NCI-H2081 treated with DMSO at 0.1 percent for 48 hours (cell line): Measurements from ENCODE around the gene NCBP1.

Experiments
- DNase-seq: peaks from one replicate; lab custom pipeline; 2025; lab: John Stamatoyannopoulos, UW

Gene NCBP1

GRCh38 chr9:97717866-97718265 lies 84.2 kb downstream of the NCBP1 start:
- no peak for DNase-seq

DNA sequence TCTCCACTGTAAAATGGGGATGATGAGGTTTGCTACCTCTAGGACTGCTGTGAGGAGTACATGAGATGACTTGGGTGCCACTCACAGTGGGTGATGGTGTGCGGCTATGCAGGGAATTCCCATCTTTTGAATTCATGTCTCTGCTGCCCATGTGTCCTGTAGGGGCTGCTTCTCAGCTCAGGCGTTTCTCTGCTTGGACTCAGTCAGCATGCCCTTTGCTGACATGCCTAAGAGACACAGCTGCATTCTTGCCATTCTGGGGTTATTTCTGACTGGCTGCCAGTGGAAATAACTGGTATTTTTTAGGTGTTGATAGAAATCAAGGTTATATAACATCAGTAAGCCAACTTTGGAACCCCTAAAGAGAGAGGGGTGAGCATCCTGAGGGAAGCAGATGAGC lies 87.8 kb downstream of the NCBP1 start:
- DNase-seq = no peak

DNA sequence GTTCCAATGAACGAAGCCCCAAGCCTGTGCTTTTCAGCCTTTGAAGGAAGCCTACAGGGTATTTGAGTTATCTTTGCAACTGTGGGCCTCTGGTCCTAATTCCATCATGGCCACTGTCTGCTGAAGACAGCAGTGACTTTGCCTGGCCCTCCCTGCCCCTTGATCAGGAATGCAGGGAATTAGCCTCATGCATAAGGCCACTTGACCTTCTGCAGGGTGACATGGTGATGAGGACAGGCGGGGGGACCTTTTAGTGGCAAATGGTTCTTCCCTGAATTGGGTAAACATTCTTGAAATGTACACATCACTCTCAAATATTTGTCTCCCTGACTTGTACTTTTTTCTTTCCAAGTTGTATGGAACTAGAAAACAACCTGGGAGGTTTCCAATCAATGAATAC lies 88.7 kb downstream of the NCBP1 start:
- DNase-seq = no peak
